K562 (cell line): ENCODE data around the gene MINPP1. TPM values are rescaled to one million over a fixed set of nuclear protein-coding genes. Genes with fewer than 3 reads are reported as not detected.

Experiments
- ATAC-seq: fragments of 200-7000 bp; cut with Tn5 transposase; 3 replicates; pipeline ENCODE4 v1.9.1; 2020; ENCODE audit warnings: moderate library complexity
- BruUV-seq: library from RNA; stranded (reverse); fragments of 400-500 nt; replicated peaks from 2 replicates; lab custom pipeline; 2021; lab: Mats Ljungman, UMichigan
- CTCF ChIA-PET: fragments of 300-600 bp; formaldehyde crosslinking; extraction: SDS; loops from one replicate; lab custom pipeline; 2021; ENCODE audit warnings: low intra/inter-chr PET ratio; lab: Yijun Ruan, JAX
- POLR2A ChIA-PET: fragments of 300-600, 350-650 bp; sonication (Branson Sonifier 250); formaldehyde crosslinking; extraction: SDS; loops from one replicate; lab custom pipeline; 2021; ENCODE audit warnings: antibody characterized with exemption, inconsistent platforms; lab: Yijun Ruan, JAX
- DNase-seq, 4 experiments: peaks; one replicate each; pipeline versions ENCODE4 v3.0.0 to v3.0.0-alpha.2; 2011 to 2018; ENCODE audit warnings: low spot score in 3 of 4, mixed read lengths in 3 of 4; ENCODE audit errors: extremely low read depth in 1 of 4
- FAIRE-seq: peaks from 2 replicates; lab custom pipeline; 2011; peaks lifted over from hg19 to GRCh38; lab: Jason Lieb, UNC
- H2AFZ ChIP-seq: 2 replicates; pipeline ENCODE4 v1.6.0; 2011; ENCODE audit warnings: low read depth, low read length, control low read depth, inconsistent platforms
- H3K27ac ChIP-seq: fragments of 200-600 bp; 3 replicates; pipeline ENCODE4 v1.8.0; 2011; ENCODE audit warnings: low read depth, mild to moderate bottlenecking, control low read depth, inconsistent platforms, low read length, moderate library complexity, mixed read lengths; ENCODE audit errors: extremely low read depth
- H3K27me3 ChIP-seq, 2 experiments: fragments of 300-600 bp in 1 of 2; 2 replicates in 1 of 2; 3 replicates in 1 of 2; pipeline versions ENCODE4 v1.6.0 to v1.8.0; 2011; ENCODE audit warnings: inconsistent platforms in 2 of 2, low read length in 2 of 2, mild to moderate bottlenecking in 1 of 2, mixed read lengths in 1 of 2, moderate library complexity in 1 of 2; ENCODE audit not compliant: control insufficient read depth in 2 of 2, insufficient read depth in 2 of 2
- H3K36me3 ChIP-seq: fragments of 300-600 bp; 3 replicates; pipeline ENCODE4 v1.8.0; 2011; ENCODE audit warnings: mild to moderate bottlenecking, low read length, inconsistent platforms; ENCODE audit not compliant: control insufficient read depth, insufficient read depth
- H3K4me1 ChIP-seq, 2 experiments: fragments of 200-600 bp in 1 of 2; replicated peaks in 1 of 2; 2 replicates in 1 of 2; 3 replicates in 1 of 2; pipeline versions ENCODE4 v1.5.1 to v1.8.0; 2011; ENCODE audit warnings: inconsistent platforms in 2 of 2, low read length in 2 of 2, mild to moderate bottlenecking in 1 of 2, mixed read lengths in 1 of 2, moderate library complexity in 1 of 2; ENCODE audit not compliant: control insufficient read depth in 2 of 2, insufficient read depth in 2 of 2
- H3K4me2 ChIP-seq: 2 replicates; pipeline ENCODE4 v1.6.1; 2011; ENCODE audit warnings: low read length, control low read depth, inconsistent platforms, mixed read lengths; ENCODE audit not compliant: insufficient read depth
- H3K4me3 ChIP-seq: fragments of 200-600 bp; sonication (generic), shearing (Covaris generic); 2 replicates; pipeline ENCODE4 v1.5.1; 2016; ENCODE audit warnings: control low read depth, inconsistent platforms
- H3K79me2 ChIP-seq: fragments of 200-600 bp; 3 replicates; pipeline ENCODE4 v1.8.0; 2011; ENCODE audit warnings: low read length, inconsistent platforms; ENCODE audit not compliant: control insufficient read depth, insufficient read depth
- H3K9ac ChIP-seq, 2 experiments: 2 replicates each; pipeline versions ENCODE4 v1.6.0 to v1.6.1; 2011; ENCODE audit warnings: low read depth in 2 of 2, low read length in 2 of 2, control low read depth in 1 of 2, inconsistent platforms in 1 of 2, mild to moderate bottlenecking in 1 of 2, mixed read lengths in 1 of 2; ENCODE audit not compliant: insufficient read depth in 1 of 2
- H3K9me1 ChIP-seq: one replicate; pipeline ENCODE4 v1.6.0; 2011; ENCODE audit warnings: inconsistent platforms, mild to moderate bottlenecking, low read length, moderate library complexity; ENCODE audit not compliant: control insufficient read depth, insufficient read depth
- H3K9me3 ChIP-seq: replicated peaks from 2 replicates; pipeline ENCODE4 v1.5.1; 2011; ENCODE audit warnings: low read depth, low read length, inconsistent platforms; ENCODE audit not compliant: control insufficient read depth, insufficient read depth
- H4K20me1 ChIP-seq: replicated peaks from 2 replicates; pipeline ENCODE4 v1.6.1; 2011; ENCODE audit warnings: low read length, inconsistent platforms, mixed read lengths; ENCODE audit not compliant: control insufficient read depth, insufficient read depth
- MEIS2 ChIP-seq: fragments of 450-650 bp; IDR thresholded peaks from 2 replicates; pipeline ENCODE4 v1.6.1; 2014; ENCODE audit warnings: mild to moderate bottlenecking; ENCODE audit not compliant: partially characterized antibody
- PBX2 ChIP-seq, 2 experiments: IDR thresholded peaks in 1 of 2; conservative IDR thresholded peaks in 1 of 2; 2 replicates each; pipeline ENCODE4 v1.6.1; 2016; ENCODE audit warnings: low read depth in 2 of 2, mild to moderate bottlenecking in 1 of 2, missing compliant biosample characterization in 1 of 2, missing genetic modification characterization in 1 of 2, moderate library complexity in 1 of 2
- VEZF1 ChIP-seq: fragments of 200-800 bp; sonication (Bioruptor generic); IDR thresholded peaks from 2 replicates; pipeline ENCODE4 v1.6.1; 2017; ENCODE audit warnings: missing genetic modification characterization, missing compliant biosample characterization
- WGBS: fragments of 100-300 bp; shearing (Covaris generic); methylation state at CpG from one replicate; pipeline ENCODE4 v1.1.6; 2016; ENCODE audit warnings: low coverage, mixed read lengths; ENCODE audit not compliant: insufficient coverage; ENCODE audit errors: missing lambda C conversion rate; 5-methylcytosine and 5-hydroxymethylcytosine counted together
- in situ Hi-C: fragments of 300-500 bp; cut with MboI; formaldehyde crosslinking; loops from 4 replicates; pipeline ENCODE4 v1.15.0; 2018; ENCODE audit warnings: inconsistent platforms, mixed read lengths
- intact Hi-C: fragments of 100-400 bp; cut with micrococcal nuclease; formaldehyde crosslinking; loops from 2 replicates; pipeline ENCODE4 v1.14.2; 2022
- polyA plus RNA-seq, 8 experiments: library from polyadenylated mRNA; depleted of rRNA in 4 of 8; stranded (reverse) in 5 of 8; unstranded in 3 of 8; fragments of >200 nt; fragmentation: Nextera tagmentation in 2 of 8; fragmentation: Illumina TruSeq in 1 of 8; extraction: Ambion mirVana in 2 of 8; extraction: Trizol in 1 of 8; gene quantifications; 2 replicates each; pipeline versions ENCODE4 v1.2.1 to v1.2.3, GENCODE V29; 2011 to 2014; ENCODE audit warnings: inconsistent platforms in 1 of 8, missing spikeins in 1 of 8
- total RNA-seq, 7 experiments: library from RNA; depleted of rRNA in 6 of 7; stranded (reverse); fragments of >200 nt in 6 of 7; fragmentation: Illumina TruSeq in 2 of 7; extraction: Trizol in 2 of 7; gene quantifications; 2 replicates each; pipeline versions ENCODE4 v1.2.1 to v1.2.3, GENCODE V29; 2011 to 2021; ENCODE audit warnings: low replicate concordance in 1 of 7

Gene MINPP1
- total and polyA plus RNA-seq, 9 of the 15 experiments (the other 6 are each of a cell fraction or from before 2014, with no cell fraction given) = 11.5 to 44.5 (median 27.1) TPM

GRCh38 chr10:87578842-87579401, 74.2 kb downstream of the MINPP1 start:
- in situ Hi-C loops = no loop called here
- no TSS peak for BruUV-seq
- H3K9ac ChIP-seq = no peak overlapping the region

More at GRCh38 chr10:87578842-87579401, 74.2 kb downstream of the MINPP1 start:
- Histone ChIP-seq H3K36me3 (no peaks in the 10 kb centered on the region), H3K4me2 (no peak overlapping the region; the same call in 1 of the 2 replicates), H3K9me3 (no peaks in the 10 kb centered on the region), H3K4me3 (no peak overlapping the region), H3K9me1 (no peaks in the 10 kb centered on the region), H3K27me3 (peaks cover 0 to 17% of the 10 kb centered on the region in 2 experiments; a peak in 2 of 5 replicates), H3K4me1 (no peaks in the 10 kb centered on the region), H4K20me1 (no peaks in the 10 kb centered on the region), H3K79me2 (no peaks in the 10 kb centered on the region), H2AFZ (no peak overlapping the region), H3K27ac (no peak overlapping the region)
- no peak for ATAC-seq
- CTCF ChIA-PET = no interaction called here
- POLR2A ChIA-PET = interaction anchor here (0.9 kb wide), 1 partner anchor 11 kb away, joined by 3 read pairs; no protein-coding TSS in a partner anchor
- TF ChIP-seq VEZF1 (CRISPR knock-in tag) (no peak), PBX2 (CRISPR knock-in tag; IDR thresholded peaks at IDR 0.05; ENCODE audit: low read depth) (no peak), PBX2 (tag; conservative IDR thresholded peaks at IDR 0.05; ENCODE audit: low read depth) (0 out of 2 replicates have a peak, but pooled peaks have one; percentile 30), MEIS2 (peak; percentile 8)
- no peak for DNase-seq
- FAIRE-seq = no peak
- under 1% methylated on average over 10 of the region's 11 CpGs for WGBS
- intact Hi-C loops = no loop called here
